T-helper 1 cell treated with Interleukin-12 subunit alpha and Interleukin-12 subunit beta and Interleukin-4 antibody, amounts not matched to agents 30 μg/mL and 1 μg/mL, for 36 hours (primary cell): Measurements from ENCODE around the gene CHKA.
A peak's percentile ranks its signal among the peaks of the same experiment; 100 is the strongest.
"Not testable (repeated sequence)": the region's sequence is repeated elsewhere in the genome, so short reads cannot be mapped to it uniquely, and the experiment has no call there.

Experiments
- H3K27ac Mint-ChIP-seq: one replicate; pipeline ENCODE4 v1.8.0; 2021; ENCODE audit warnings: mild to moderate bottlenecking, mixed read lengths
- H3K27me3 Mint-ChIP-seq: one replicate; pipeline ENCODE4 v1.8.0; 2021; ENCODE audit warnings: low read depth, mixed read lengths
- H3K36me3 Mint-ChIP-seq: one replicate; pipeline ENCODE4 v1.8.0; 2021; ENCODE audit warnings: low read depth, mixed read lengths
- H3K4me1 Mint-ChIP-seq: one replicate; pipeline ENCODE4 v1.8.0; 2021; ENCODE audit warnings: low read depth, mixed read lengths
- H3K4me3 Mint-ChIP-seq: one replicate; pipeline ENCODE4 v1.8.0; 2021; ENCODE audit warnings: mild to moderate bottlenecking, moderate library complexity, mixed read lengths
- H3K9me3 Mint-ChIP-seq: one replicate; pipeline ENCODE4 v1.8.0; 2021; ENCODE audit warnings: mixed read lengths

Gene CHKA

GRCh38 chr11:68113986-68114385 is 7.2 kb downstream of the CHKA start:
- no peaks in the 10 kb centered on the region for H3K9me3 Mint-ChIP-seq
- no peak overlapping the region for H3K4me3 Mint-ChIP-seq
- no peak overlapping the region for H3K27ac Mint-ChIP-seq
- no peaks in the 10 kb centered on the region for H3K27me3 Mint-ChIP-seq
- H3K4me1 Mint-ChIP-seq = no peaks in the 10 kb centered on the region
- no peaks in the 10 kb centered on the region for H3K36me3 Mint-ChIP-seq

DNA sequence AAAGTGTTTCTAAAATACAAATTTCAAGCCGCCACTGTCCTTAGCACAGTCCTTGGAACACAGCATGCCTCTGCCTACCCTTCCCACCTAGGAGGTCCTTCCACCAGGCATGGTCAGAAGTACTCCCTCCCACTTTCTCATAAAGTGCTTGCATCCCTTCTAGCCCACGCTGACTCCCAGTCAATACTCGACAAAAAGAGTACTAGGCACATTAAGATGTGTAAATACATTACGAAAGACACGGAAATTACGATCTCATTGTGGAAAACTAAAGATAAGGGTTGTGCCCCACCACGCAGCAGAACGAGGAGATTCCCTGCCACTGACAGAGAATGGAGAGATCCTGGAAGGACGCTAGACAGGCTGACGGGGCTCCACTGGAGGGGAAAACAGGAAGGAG is 13.5 kb downstream of the CHKA start:
- Mint-ChIP-seq H3K4me1 (no peaks in the 10 kb centered on the region), H3K36me3 (no peaks in the 10 kb centered on the region), H3K27me3 (no peaks in the 10 kb centered on the region), H3K9me3 (no peaks in the 10 kb centered on the region), H3K27ac (no peak overlapping the region), H3K4me3 (no peak overlapping the region)

DNA sequence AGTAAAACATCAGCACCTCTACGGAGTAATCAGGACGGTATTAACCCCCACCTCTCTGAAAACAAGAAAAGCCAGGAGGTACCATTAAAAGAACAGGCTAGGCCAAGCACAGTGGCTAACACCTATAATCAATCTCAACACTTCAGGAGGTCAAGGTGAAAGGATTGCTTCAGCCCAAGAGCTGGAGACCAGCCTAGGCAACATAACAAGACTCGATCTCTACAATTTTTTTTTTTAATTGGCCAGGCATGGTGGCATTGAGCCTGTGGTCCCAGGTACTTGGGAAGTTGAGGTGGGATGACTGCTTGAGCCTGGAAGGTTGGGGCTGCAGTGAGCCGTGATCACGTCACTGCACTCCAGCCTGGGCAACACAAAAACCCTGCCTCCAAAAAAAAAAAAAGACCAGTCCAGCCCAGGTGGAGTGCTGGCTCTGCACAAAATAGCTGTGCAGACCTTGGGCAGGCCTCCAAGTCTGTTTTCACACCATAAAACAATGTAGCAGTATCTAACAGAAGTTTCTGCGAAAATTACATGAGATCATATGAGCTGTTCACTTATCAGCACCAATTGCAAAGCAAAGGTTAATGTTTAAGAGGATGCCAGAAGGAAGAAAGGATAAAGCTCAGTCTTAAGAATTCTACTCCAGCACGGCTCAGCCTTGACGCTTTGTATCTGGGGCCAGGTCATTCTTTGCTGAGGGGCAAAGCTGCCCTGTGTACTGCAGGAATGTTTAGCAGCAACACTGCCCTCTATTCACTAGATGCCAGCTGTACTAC is 14.8 kb downstream of the CHKA start:
- Mint-ChIP-seq H3K4me3 (no peak overlapping the region), H3K9me3 (no peaks in the 10 kb centered on the region), H3K36me3 (no peaks in the 10 kb centered on the region), H3K4me1 (no peaks in the 10 kb centered on the region), H3K27ac (no peak overlapping the region), H3K27me3 (no peaks in the 10 kb centered on the region)

DNA sequence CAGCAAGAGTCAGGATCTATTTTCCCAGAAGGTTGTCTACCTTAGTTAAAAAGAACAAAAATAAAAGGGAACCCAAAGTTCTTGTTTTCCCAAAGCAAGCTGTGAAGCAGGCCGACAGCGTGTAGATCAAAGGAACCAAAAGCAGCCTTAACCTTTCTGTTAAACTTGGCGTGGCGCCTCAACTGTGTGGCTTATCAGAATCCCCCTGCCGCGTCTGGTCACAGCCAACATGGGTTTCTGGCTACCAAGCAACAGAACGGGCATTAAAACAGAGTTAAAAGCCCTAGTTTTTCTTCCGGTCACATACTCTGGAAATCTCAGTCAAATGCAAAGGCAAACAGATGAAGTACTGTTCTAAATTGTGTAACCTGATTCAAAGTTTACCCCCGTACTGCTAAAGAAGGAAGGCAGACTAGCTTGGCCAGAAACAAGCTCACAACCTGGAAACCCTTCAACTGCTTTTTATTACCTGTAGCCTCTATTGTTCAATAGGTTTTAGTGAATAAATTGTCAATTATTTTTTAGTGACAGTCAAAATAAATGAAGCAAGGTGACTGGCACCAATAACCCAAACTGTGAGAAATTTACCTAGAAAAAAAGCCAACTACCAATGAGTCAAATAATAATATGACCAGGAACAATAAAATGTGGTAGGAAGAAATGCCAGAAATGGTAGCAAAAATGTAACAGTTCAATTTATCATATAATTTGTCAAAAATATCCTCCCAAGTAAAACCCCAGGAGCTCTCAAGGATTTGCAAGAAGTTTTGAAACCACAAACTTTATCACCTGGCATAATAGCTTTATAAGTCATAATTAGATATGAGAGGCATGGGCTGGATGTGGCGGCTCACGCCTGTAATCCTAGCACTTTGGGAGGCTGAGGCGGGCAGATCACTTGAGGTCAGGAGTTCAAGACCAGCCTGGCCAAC is 21.4 kb downstream of the CHKA start:
- Mint-ChIP-seq H3K27ac (peak overlapping the region; percentile 14), H3K4me1 (peaks cover 10% of the 10 kb centered on the region), H3K36me3 (no peaks in the 10 kb centered on the region), H3K27me3 (no peaks in the 10 kb centered on the region), H3K9me3 (no peaks in the 10 kb centered on the region), H3K4me3 (no peak overlapping the region)

GRCh38 chr11:68099057-68099456 is 22.1 kb downstream of the CHKA start:
- peaks cover 10% of the 10 kb centered on the region for H3K4me1 Mint-ChIP-seq
- no peaks in the 10 kb centered on the region for H3K27me3 Mint-ChIP-seq
- no peaks in the 10 kb centered on the region for H3K9me3 Mint-ChIP-seq
- H3K4me3 Mint-ChIP-seq = no peak overlapping the region
- H3K36me3 Mint-ChIP-seq = no peaks in the 10 kb centered on the region
- no peak overlapping the region for H3K27ac Mint-ChIP-seq

DNA sequence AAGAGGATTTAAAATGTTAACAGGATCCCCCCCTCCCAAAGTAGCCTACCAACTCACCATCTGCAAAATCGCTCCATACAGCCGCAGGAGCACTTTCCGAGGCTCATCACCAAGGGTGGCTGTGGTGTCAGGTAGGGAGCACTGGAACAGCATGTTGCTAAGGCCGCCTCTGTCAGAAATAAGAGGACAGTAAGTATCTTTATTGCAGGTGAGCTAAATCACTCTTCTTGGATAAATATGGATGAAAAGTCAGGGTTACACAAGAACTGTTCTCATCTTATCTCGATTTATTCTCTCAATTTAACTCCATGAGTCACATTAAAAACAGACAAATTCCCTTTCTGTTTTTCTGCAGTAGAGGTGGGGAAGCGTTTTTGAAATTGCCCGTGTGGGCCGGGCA is 24.2 kb downstream of the CHKA start:
- no peaks in the 10 kb centered on the region for H3K9me3 Mint-ChIP-seq
- H3K27ac Mint-ChIP-seq = no peak overlapping the region
- H3K27me3 Mint-ChIP-seq = no peaks in the 10 kb centered on the region
- no peak overlapping the region for H3K4me3 Mint-ChIP-seq
- H3K4me1 Mint-ChIP-seq = peaks cover 10% of the 10 kb centered on the region
- H3K36me3 Mint-ChIP-seq = no peaks in the 10 kb centered on the region

GRCh38 chr11:68093565-68093964 is 27.6 kb downstream of the CHKA start:
- no peak overlapping the region for H3K27ac Mint-ChIP-seq
- peaks cover 2% of the 10 kb centered on the region for H3K4me1 Mint-ChIP-seq
- no peaks in the 10 kb centered on the region for H3K36me3 Mint-ChIP-seq
- H3K27me3 Mint-ChIP-seq = no peaks in the 10 kb centered on the region
- no peaks in the 10 kb centered on the region for H3K9me3 Mint-ChIP-seq
- no peak overlapping the region for H3K4me3 Mint-ChIP-seq

GRCh38 chr11:68092946-68093345 is 28.2 kb downstream of the CHKA start:
- not testable (repeated sequence) for H3K27ac Mint-ChIP-seq, H3K27me3 Mint-ChIP-seq

GRCh38 chr11:68092411-68092810 is 28.8 kb downstream of the CHKA start:
- Mint-ChIP-seq H3K27me3 (no peaks in the 10 kb centered on the region), H3K4me3 (no peak overlapping the region), H3K27ac (no peak overlapping the region), H3K36me3 (no peaks in the 10 kb centered on the region), H3K4me1 (no peaks in the 10 kb centered on the region), H3K9me3 (no peaks in the 10 kb centered on the region)

More at GRCh38 chr11:68092946-68093345, 28.2 kb downstream of the CHKA start:
- not testable (repeated sequence) for H3K36me3 Mint-ChIP-seq, H3K9me3 Mint-ChIP-seq, H3K4me3 Mint-ChIP-seq, H3K4me1 Mint-ChIP-seq

GRCh38 chr11:68090706-68091105 is 30.5 kb downstream of the CHKA start:
- no peaks in the 10 kb centered on the region for H3K27me3 Mint-ChIP-seq
- no peaks in the 10 kb centered on the region for H3K4me1 Mint-ChIP-seq
- H3K27ac Mint-ChIP-seq = no peak overlapping the region
- no peaks in the 10 kb centered on the region for H3K9me3 Mint-ChIP-seq
- no peaks in the 10 kb centered on the region for H3K36me3 Mint-ChIP-seq
- no peak overlapping the region for H3K4me3 Mint-ChIP-seq

DNA sequence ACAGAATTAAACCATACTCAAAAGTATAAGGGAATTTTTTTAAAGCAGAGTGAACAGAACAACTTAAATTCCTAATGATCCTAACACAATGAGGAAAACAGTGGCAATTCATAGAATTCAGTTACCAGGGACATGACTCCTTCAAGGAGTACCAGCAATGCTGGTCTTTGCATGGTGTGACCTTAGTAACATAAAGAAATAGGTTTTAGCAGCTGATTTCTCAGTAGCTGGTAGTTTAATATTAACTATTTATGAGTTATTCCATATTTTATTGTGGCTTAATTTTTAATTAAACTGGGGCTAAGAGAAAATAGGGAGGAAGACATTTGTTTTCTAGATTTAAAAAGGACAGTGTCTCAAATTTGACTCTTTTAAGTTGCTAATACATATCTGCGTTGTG is 30.9 kb downstream of the CHKA start:
- Mint-ChIP-seq H3K9me3 (no peaks in the 10 kb centered on the region), H3K27ac (no peak overlapping the region), H3K36me3 (no peaks in the 10 kb centered on the region), H3K4me1 (no peaks in the 10 kb centered on the region), H3K27me3 (no peaks in the 10 kb centered on the region), H3K4me3 (no peak overlapping the region)

- H3K4me1 Mint-ChIP-seq = no peaks in the 10 kb centered on the region
- no peak overlapping the region for H3K4me3 Mint-ChIP-seq
- H3K9me3 Mint-ChIP-seq = no peaks in the 10 kb centered on the region
- no peaks in the 10 kb centered on the region for H3K27me3 Mint-ChIP-seq
- no peak overlapping the region for H3K27ac Mint-ChIP-seq
- H3K36me3 Mint-ChIP-seq = no peaks in the 10 kb centered on the region
Measured at GRCh38 chr11:68089679-68090078, 31.5 kb downstream of the CHKA start.

DNA sequence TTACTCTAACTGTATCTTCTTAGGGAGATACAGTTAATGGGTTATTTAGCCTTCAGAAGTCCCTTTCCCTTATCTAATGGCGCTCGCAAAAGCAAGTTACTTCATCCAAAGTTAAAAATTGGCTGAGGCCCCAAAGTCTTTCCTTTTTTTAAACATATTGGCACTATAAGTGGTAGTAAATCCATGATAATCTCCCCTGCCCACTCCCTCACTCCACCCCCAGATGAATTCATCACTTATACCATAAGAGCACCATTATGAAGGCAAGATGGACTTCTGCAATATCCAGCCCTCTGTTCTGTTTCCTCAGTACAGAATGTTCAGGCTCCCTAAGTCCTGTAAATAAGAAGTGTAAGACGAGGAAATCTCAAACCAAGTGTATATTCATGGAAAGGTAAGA is 37.7 kb downstream of the CHKA start:
- no peaks in the 10 kb centered on the region for H3K27me3 Mint-ChIP-seq
- no peaks in the 10 kb centered on the region for H3K9me3 Mint-ChIP-seq
- no peaks in the 10 kb centered on the region for H3K4me1 Mint-ChIP-seq
- no peak overlapping the region for H3K27ac Mint-ChIP-seq
- H3K36me3 Mint-ChIP-seq = no peaks in the 10 kb centered on the region
- no peak overlapping the region for H3K4me3 Mint-ChIP-seq

GRCh38 chr11:68082481-68082880 is 38.7 kb downstream of the CHKA start:
- Mint-ChIP-seq H3K36me3 (no peaks in the 10 kb centered on the region), H3K27me3 (no peaks in the 10 kb centered on the region), H3K4me3 (no peak overlapping the region), H3K4me1 (no peaks in the 10 kb centered on the region), H3K27ac (no peak overlapping the region), H3K9me3 (no peaks in the 10 kb centered on the region)

DNA sequence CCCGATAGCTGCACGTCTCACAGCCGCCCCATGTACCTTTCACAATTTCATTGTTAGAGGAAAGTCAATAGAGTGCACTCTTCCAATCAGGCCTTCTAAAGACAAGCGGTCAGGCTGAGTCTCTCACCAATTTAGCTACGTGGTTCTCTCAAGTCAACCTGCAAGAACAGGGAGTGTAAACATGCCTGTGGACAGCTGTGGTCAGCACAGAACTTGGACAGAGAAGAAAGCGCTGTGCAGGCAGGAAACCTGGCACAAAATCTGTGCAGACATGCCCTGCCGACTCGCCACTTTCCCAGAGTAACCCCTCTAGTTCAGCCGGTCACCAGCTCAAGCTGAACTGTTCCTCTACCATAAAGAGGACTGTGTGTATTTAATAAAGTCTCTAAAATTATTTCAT is 39.5 kb downstream of the CHKA start:
- no peaks in the 10 kb centered on the region for H3K4me1 Mint-ChIP-seq
- H3K27ac Mint-ChIP-seq = no peak overlapping the region
- H3K36me3 Mint-ChIP-seq = no peaks in the 10 kb centered on the region
- H3K4me3 Mint-ChIP-seq = no peak overlapping the region
- H3K9me3 Mint-ChIP-seq = no peaks in the 10 kb centered on the region
- no peaks in the 10 kb centered on the region for H3K27me3 Mint-ChIP-seq
